Measurements from ENCODE around the gene PRM2. TPM values are rescaled to one million over a fixed set of nuclear protein-coding genes. Genes with fewer than 3 reads are reported as not detected.
"Not testable (repeated sequence)": the region's sequence is repeated elsewhere in the genome, so short reads cannot be mapped to it uniquely, and the experiment has no call there.

PRM2 gene
- polyA plus RNA-seq, 3 donors = not detected

GRCh38 chr16:11289696-11290095 lies 13.4 kb upstream of the PRM2 start:
- not testable (repeated sequence) for DNase-seq

GRCh38 chr16:11289202-11289601 lies 12.9 kb upstream of the PRM2 start:
- no peak for DNase-seq

GRCh38 chr16:11285842-11286241 lies 9.6 kb upstream of the PRM2 start:
- DNase-seq = no peak

DNA sequence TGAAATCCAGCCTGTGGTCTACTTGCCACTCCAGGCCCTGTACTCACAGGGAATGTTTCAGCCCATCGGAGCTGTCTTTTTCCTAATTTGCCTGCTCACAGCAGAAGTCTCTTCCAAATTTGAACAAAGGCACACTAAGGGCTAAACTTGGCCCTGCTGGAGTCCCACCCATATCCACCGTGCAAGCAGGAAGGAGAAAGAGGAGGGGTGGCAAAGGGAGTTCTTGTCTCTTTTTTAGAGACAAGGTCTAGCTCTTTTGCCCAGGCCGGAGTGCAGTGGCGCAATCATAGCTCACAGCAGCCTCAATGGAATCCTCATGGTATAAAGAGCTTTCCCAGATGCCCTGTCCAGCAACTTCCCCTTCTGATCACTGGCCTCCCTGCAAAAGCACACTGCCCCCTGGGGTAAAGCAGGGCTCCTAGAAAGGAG lies 7.6 kb upstream of the PRM2 start:
- DNase-seq = no peak

- no peak for DNase-seq
Measured at GRCh38 chr16:11280616-11281522, 4.6 kb upstream of the PRM2 start, which contains the start of gene PRM1. Gene PRM1 (minus strand): TSS chr16:11281330. CDS start chr16:11281238, 92 bp downstream.

- DNase-seq = no peak
Measured at GRCh38 chr16:11278681-11279628, 2.7 kb upstream of the PRM2 start.

DNA sequence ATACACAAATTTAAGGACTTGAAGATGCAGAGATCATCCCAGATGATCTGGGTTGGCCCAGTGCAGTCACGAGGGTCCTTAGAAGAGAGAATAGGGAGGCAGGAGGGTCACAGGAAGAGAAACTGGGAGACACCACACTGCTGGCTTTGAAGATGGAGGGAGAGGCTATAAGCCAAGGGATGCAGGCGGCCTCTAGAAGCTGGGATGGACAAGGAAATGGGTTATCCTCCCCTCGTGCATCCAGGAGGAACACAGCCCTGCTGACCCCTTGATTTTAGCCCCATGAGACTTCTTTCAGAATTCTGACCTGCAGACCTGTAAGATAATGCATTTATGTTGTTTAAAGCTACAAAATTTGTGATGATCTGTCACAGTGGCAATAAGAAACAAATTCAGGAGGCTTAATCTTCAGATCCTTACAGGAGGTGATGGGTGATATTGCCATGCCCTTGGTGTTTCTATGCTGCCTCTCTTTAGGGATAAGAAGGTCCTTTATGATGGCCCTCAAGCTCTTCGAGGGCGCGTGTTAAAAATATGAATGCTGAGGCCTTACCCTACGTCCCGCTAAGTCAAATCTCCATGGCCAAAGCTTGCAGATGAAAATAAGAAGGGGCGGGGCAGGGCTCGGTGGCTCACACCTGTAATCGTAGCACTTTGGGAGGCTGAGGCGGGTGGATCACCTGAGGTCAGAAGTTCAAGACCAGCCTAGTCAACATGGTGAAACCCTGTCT lies 1.5 kb upstream of the PRM2 start:
- no peak for DNase-seq

GRCh38 chr16:11276896-11277593 lies 765 bp upstream of the PRM2 start:
- no peak for DNase-seq

- DNase-seq = no peak
Measured at GRCh38 chr16:11274964-11275363, 1.3 kb downstream of the PRM2 start.

DNA sequence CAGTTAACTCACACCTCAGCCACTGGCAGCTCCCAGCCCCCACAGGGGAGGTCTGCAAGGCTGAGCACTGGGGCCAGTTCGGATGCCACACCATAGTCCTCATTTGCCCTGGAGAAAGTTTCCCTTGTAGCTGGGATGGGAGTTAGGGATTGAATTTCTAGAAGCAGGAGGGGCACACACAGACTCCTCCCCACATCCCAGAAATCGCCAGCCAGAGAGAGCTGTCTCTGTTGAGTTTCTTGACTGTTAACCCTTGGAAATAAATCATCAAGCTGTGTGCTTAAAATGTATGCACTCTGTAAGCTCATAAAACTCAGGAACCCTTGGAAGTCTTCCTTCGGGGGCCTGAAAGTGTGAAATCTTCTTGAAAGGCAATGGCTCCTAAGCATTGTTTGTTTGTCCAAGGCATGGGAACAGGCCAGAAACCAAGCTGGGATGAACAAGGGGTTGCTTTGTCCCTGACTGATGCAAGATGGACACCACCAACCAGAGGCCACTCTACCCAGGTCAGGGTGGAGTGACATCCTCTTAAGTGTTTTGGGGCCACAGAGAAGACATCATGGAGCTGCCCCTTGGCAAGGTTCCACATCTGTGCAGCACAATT lies 2.5 kb downstream of the PRM2 start:
- peak; percentile 89 for DNase-seq

DNA sequence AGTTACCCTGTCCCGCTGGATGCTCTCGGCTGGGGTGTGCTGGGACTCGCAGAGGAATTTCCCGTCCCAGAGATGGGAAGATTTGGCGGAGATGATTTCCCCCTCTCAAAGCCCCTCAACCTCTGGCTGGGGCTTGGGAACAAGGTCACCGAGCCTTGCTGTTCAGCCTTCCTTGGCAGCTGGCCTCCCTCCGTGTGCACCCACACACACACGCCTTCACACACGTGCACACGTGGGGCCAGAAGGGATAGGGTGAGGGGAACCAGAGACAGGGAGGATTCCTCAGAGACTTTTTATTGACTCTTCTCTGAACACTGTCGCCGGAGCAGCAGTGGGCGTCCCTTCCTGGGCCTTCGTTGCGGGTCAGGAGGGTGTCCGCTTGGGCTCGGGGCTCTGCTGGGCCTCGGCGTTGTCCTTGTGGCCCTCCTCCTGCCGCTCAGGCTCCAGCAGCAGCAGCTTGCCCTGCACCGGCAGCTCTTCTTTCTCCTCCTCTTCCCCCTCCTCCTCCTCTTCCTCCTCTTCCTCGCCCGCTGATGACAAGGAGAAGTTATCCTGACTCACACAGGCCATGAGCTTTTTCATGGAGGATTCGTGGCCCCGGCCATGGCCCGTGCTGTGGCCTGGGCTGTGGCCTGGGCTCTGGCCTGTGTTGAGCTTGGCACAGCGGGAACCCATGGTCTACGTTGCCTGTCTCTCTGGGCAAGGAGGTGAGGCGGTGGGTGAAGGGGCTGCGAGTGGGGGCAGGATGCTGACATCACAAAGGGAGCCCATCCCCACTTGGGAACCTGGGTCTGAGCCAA lies 3.2 kb downstream of the PRM2 start, which contains the start of gene PRM3:
TSS of gene PRM3 (minus strand) at position 709 of the 800 bp plus-strand sequence. CDS start at position 675, 34 bp downstream.
- DNase-seq = no peak

- DNase-seq = no peak
Measured at GRCh38 chr16:11272484-11272883, 3.8 kb downstream of the PRM2 start.

DNA sequence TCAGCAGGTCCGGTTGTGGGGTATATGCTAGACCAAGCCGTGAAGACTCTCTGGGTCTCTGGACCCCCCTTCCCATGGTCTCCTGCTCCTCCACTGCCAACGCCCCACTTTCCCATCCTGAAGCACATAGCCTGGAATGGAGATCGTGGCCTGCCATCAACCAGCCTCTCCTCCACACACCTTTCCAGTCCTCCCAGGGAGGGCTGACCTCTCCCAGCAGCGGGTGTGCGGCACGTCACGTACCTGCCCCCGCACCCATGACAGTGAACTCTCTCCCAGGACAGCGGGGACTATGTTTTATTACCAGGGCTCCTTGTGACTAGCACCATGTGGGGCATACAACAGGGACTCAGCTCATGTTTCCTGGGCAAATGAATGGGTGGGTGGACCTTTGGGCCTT lies 4.7 kb downstream of the PRM2 start:
- DNase-seq = no peak

GRCh38 chr16:11270602-11271162 lies 5.6 kb downstream of the PRM2 start:
- no peak for DNase-seq

DNA sequence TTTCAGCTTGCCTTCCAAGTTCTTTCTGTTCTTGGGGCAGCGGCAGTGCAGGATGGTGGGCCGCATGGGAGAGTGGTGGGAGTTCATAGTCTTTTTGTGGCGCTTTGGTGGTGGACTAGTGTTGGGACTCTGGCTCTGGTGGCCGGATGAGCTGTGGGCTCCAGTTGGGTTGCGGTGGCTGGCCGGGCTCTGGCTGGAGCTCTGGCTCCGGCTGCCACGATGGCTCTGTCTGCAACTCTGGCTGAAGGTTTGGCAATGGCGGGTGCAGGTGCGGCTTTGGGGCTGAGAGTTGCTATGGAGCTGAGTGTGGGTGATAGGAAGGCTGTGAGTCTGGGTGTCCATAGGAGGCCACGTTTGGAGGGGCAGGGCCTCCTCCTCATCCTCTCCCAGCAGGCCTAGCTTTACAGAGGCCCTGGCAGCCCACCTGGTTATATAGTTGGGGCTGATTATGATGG lies 7.3 kb downstream of the PRM2 start, which contains the start of gene TNP2:
TSS of gene TNP2 (minus strand) at position 405 of the 455 bp plus-strand sequence. CDS start at position 342, 63 bp downstream.
- DNase-seq = no peak

GRCh38 chr16:11265124-11265523 lies 11.2 kb downstream of the PRM2 start:
- DNase-seq = no peak

DNA sequence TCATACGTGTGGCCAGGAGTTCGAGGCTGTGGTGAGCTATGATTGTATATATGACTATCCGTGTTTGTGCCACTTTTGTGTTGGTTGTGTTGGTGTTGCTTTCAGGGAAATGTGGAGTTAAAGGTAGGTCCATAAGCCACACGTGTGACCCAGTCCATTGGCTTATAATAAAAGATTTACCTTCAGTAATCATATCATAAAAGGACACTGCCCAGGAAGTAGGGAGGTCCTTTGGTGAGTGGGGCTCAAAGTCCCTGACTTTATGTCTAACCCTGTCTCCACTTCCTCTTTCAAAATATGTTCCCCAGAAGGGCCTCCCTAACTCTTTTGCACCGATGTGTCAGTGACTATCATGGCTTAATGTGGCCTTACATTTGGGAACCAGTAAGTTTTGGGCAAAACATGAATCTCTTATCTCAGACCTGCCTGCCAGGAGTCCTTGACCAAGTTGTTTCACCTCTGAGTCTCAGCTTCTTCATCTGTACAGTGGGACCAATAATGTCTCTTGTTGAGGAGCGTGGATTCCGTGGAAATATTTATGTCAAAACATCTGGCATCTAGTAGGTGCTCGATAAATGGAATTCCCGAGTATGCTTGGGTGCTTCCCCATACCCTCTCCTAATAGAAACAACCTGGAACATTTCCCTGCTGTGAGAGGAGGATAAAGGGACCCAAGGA lies 12.0 kb downstream of the PRM2 start:
- no peak for DNase-seq

DNA sequence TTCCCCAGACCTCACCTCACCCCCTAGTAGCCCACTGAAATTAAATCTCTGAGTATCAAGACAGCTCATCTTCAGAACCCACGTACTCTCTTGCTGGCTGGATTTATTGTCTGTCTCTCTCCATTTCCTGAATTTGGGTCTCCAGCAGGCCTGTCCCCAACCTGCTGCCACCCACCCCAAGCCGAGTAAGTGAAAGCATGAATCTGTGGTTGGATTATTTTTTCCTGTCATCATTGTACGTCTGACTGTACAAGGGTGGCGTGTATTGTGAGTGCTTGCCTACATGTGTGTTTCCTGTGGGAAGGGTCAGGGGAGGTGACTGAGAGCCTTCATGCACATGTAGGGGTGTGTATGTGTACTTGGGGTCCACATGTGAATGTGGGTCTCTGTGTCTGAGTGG lies 12.5 kb downstream of the PRM2 start:
- no peak for DNase-seq
